Neural cell (in vitro differentiated cells): Measurements from ENCODE around the gene CMYA5.

Experiments
- CTCF ChIP-seq: fragments of 450-650 bp; IDR thresholded peaks from 2 replicates; pipeline ENCODE4 v1.5.1; 2014; ENCODE audit warnings: antibody characterized with exemption, mild to moderate bottlenecking, moderate library complexity; ENCODE audit not compliant: poor library complexity, severe bottlenecking
- EP300 ChIP-seq: fragments of 450-650 bp; conservative IDR thresholded peaks from 2 replicates; pipeline ENCODE4 v1.6.1; 2014; ENCODE audit warnings: antibody characterized with exemption, mild to moderate bottlenecking, moderate library complexity; ENCODE audit not compliant: poor library complexity, severe bottlenecking
- EZH2 ChIP-seq: fragments of 200-600, 300-800 bp; shearing (Covaris generic), sonication (generic); IDR thresholded peaks from 2 replicates; pipeline ENCODE4 v1.6.1; 2014; ENCODE audit warnings: antibody characterized with exemption, low read length, borderline replicate concordance, mild to moderate bottlenecking; ENCODE audit not compliant: insufficient read depth, poor library complexity, severe bottlenecking
- REST ChIP-seq: IDR thresholded peaks from 2 replicates; pipeline ENCODE4 v1.6.1; 2012; ENCODE audit warnings: borderline replicate concordance
- TAF1 ChIP-seq: IDR thresholded peaks from 2 replicates; pipeline ENCODE4 v1.6.1; 2012; ENCODE audit warnings: low read depth

GRCh38 chr5:79787448-79787847, 97.8 kb downstream of the CMYA5 start:
- TF ChIP-seq EZH2, result no peak
- TF ChIP-seq CTCF, result no peak
- TF ChIP-seq REST, result no peak
- no peak for TF ChIP-seq TAF1
- no peak for TF ChIP-seq EP300
